A673 (cell line): Measurements from ENCODE around the gene RAB13. TPM values are rescaled to one million over a fixed set of nuclear protein-coding genes. Genes with fewer than 3 reads are reported as not detected.
A peak's percentile ranks its signal among the peaks of the same experiment; 100 is the strongest.

ENCODE experiments used
- BruUV-seq: library from RNA; stranded (reverse); fragments of 400-500 nt; replicated peaks from 2 replicates; lab custom pipeline; 2021; lab: Mats Ljungman, UMichigan
- CTCF ChIA-PET: fragments of 300-600 bp; sonication (Branson Sonifier 250); formaldehyde crosslinking; loops from one replicate; lab custom pipeline; 2022; ENCODE audit warnings: antibody characterized with exemption; lab: Charles Lee
- POLR2A ChIA-PET: fragments of 300-600 bp; sonication (Branson Sonifier 250); formaldehyde crosslinking; loops from one replicate; lab custom pipeline; 2022; ENCODE audit warnings: antibody characterized with exemption; ENCODE audit not compliant: low non-redundant PET; lab: Charles Lee
- DNase-seq: peaks from one replicate; pipeline ENCODE4 v3.0.0-alpha.2; 2015; ENCODE audit warnings: low spot score
- H3K27ac ChIP-seq: fragments of 200-600 bp; sonication (generic); 2 replicates; pipeline ENCODE4 v1.5.1; 2016; ENCODE audit warnings: mixed run types, low read depth, mild to moderate bottlenecking, mixed read lengths, antibody characterized with exemption, low read length; ENCODE audit not compliant: poor library complexity, severe bottlenecking
- H3K27me3 ChIP-seq: fragments of 200-600 bp; sonication (generic); replicated peaks from 2 replicates; pipeline ENCODE4 v1.6.1; 2017; ENCODE audit warnings: mixed run types, low read depth, mild to moderate bottlenecking, mixed read lengths, antibody characterized with exemption, low read length; ENCODE audit not compliant: insufficient read depth, poor library complexity
- H3K36me3 ChIP-seq: fragments of 200-600 bp; sonication (generic); 2 replicates; pipeline ENCODE4 v1.6.1; 2016; ENCODE audit warnings: mixed run types, mild to moderate bottlenecking, mixed read lengths, antibody characterized with exemption, low read length; ENCODE audit not compliant: insufficient read depth, poor library complexity, severe bottlenecking
- H3K4me1 ChIP-seq: fragments of 200-600 bp; sonication (generic); 2 replicates; pipeline ENCODE4 v1.6.1; 2017; ENCODE audit warnings: mixed run types, mild to moderate bottlenecking, mixed read lengths, antibody characterized with exemption, low read length; ENCODE audit not compliant: insufficient read depth, poor library complexity, severe bottlenecking
- H3K4me3 ChIP-seq: fragments of 200-600 bp; sonication (generic); 2 replicates; pipeline ENCODE4 v1.5.1; 2016; ENCODE audit warnings: low read depth, mixed run types, mild to moderate bottlenecking, mixed read lengths, low read length; ENCODE audit not compliant: poor library complexity, severe bottlenecking
- H3K9me3 ChIP-seq: fragments of 200-600 bp; sonication (generic); 2 replicates; pipeline ENCODE4 v1.6.1; 2016; ENCODE audit warnings: mixed run types, low read depth, mild to moderate bottlenecking, mixed read lengths, antibody characterized with exemption, low read length; ENCODE audit not compliant: poor library complexity, severe bottlenecking
- CTCF ChIP-seq: fragments of 300-800, 200-600 bp; sonication (generic); conservative IDR thresholded peaks from 2 replicates; pipeline ENCODE4 v1.5.1; 2017; ENCODE audit warnings: low read depth, mild to moderate bottlenecking, antibody characterized with exemption, low read length, moderate library complexity, mixed read lengths
- EZH2 ChIP-seq: fragments of 200-600 bp; sonication (generic); IDR thresholded peaks from 2 replicates; pipeline ENCODE4 v1.6.1; 2017; ENCODE audit warnings: borderline replicate concordance, low read depth, mild to moderate bottlenecking, mixed read lengths, antibody characterized with exemption, low read length; ENCODE audit not compliant: poor library complexity, severe bottlenecking
- intact Hi-C: fragments of 100-400 bp; cut with micrococcal nuclease; formaldehyde crosslinking; loops from one replicate; pipeline ENCODE4 v1.10.0; 2022; ENCODE audit not compliant: unreplicated experiment
- total RNA-seq: library from RNA; stranded (reverse); gene quantifications from 2 replicates; pipeline ENCODE4 v1.2.3, GENCODE V29; 2021

RAB13 gene
- total RNA-seq, 1 experiment from 2014 or later: 206 TPM

- no peak overlapping the region for H3K4me3 ChIP-seq
- CTCF ChIA-PET: no interaction called here
- intact Hi-C loops: loop anchor here (5.0 kb wide), 1 partner anchor 288 kb away; the partner anchor contains the start of gene ILF2
- H3K27me3 ChIP-seq: no peaks in the 10 kb centered on the region
- peaks cover 13% of the 10 kb centered on the region for H3K36me3 ChIP-seq
- DNase-seq: no peak
- H3K4me1 ChIP-seq: peaks cover 18% of the 10 kb centered on the region
- BruUV-seq: no TSS peak
- H3K9me3 ChIP-seq: no peaks in the 10 kb centered on the region
- no peak overlapping the region for H3K27ac ChIP-seq
- POLR2A ChIA-PET: no interaction called here
- TF ChIP-seq EZH2: no peak
- no peak for TF ChIP-seq CTCF
Observed at GRCh38 chr1:153960206-153960605, 25.9 kb downstream of the RAB13 start.

- ChIA-PET POLR2A (no interaction called here), CTCF (no interaction called here)
- peaks cover 13% of the 10 kb centered on the region for H3K36me3 ChIP-seq
- no peaks in the 10 kb centered on the region for H3K27me3 ChIP-seq
- DNase-seq: no peak
- intact Hi-C loops: no loop called here
- TF ChIP-seq EZH2 (no peak), CTCF (no peak)
- peak overlapping the region; percentile 0 for H3K27ac ChIP-seq
- H3K4me3 ChIP-seq: no peak overlapping the region
- no TSS peak for BruUV-seq
- H3K4me1 ChIP-seq: peaks cover 18% of the 10 kb centered on the region
- no peaks in the 10 kb centered on the region for H3K9me3 ChIP-seq
Observed at GRCh38 chr1:153959454-153959853, 26.7 kb downstream of the RAB13 start.

- Histone ChIP-seq H3K27me3 (no peaks in the 10 kb centered on the region), H3K27ac (peak overlapping the region; percentile 0), H3K36me3 (peaks cover 13% of the 10 kb centered on the region), H3K4me3 (peak overlapping the region; percentile 95), H3K4me1 (peaks cover 18% of the 10 kb centered on the region), H3K9me3 (no peaks in the 10 kb centered on the region)
- POLR2A ChIA-PET: interaction anchor here (0.5 kb wide), 1 partner anchor 17 kb away, joined by 3 read pairs; no protein-coding TSS in a partner anchor
- CTCF ChIA-PET: no interaction called here
- no TSS peak for BruUV-seq
- intact Hi-C loops: no loop called here
- DNase-seq: no peak
- TF ChIP-seq EZH2 (no peak), CTCF (no peak)
Observed at GRCh38 chr1:153958961-153959260, 27.2 kb downstream of the RAB13 start.
